Erythroblast (primary cell): ENCODE results near the gene TRPM4.
A peak's percentile ranks its signal among the peaks of the same experiment; 100 is the strongest.

Source experiments
- DNase-seq, 2 experiments: peaks; one replicate each; lab custom pipeline; 2025; lab: John Stamatoyannopoulos, UW
- GATA1 ChIP-seq: IDR thresholded peaks from 2 replicates; pipeline ENCODE4 v1.6.1; 2011; ENCODE audit warnings: low read depth, mild to moderate bottlenecking, control low read depth, low read length, moderate library complexity
- POLR2A ChIP-seq: IDR thresholded peaks from 2 replicates; pipeline ENCODE4 v1.6.1; 2011; ENCODE audit warnings: mild to moderate bottlenecking, low read length

TRPM4 gene

DNA sequence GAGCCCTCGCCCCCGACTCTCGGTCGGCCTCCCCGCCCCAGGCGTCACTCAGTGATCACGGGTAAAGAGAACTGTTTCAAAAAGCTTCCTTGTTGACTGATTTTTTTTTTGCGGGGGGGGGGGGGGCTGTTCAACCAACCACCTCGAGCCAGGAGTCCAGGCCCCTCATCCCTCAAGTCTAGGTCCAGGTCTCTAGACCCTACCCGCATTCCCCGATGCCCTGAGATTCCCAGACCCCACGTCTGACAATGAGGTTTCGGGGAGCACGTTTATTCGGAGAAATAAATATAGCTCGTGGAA lies 6.7 kb upstream of the TRPM4 start:
- no peak for DNase-seq
- TF ChIP-seq GATA1 = no peak
- no peak for TF ChIP-seq POLR2A

DNA sequence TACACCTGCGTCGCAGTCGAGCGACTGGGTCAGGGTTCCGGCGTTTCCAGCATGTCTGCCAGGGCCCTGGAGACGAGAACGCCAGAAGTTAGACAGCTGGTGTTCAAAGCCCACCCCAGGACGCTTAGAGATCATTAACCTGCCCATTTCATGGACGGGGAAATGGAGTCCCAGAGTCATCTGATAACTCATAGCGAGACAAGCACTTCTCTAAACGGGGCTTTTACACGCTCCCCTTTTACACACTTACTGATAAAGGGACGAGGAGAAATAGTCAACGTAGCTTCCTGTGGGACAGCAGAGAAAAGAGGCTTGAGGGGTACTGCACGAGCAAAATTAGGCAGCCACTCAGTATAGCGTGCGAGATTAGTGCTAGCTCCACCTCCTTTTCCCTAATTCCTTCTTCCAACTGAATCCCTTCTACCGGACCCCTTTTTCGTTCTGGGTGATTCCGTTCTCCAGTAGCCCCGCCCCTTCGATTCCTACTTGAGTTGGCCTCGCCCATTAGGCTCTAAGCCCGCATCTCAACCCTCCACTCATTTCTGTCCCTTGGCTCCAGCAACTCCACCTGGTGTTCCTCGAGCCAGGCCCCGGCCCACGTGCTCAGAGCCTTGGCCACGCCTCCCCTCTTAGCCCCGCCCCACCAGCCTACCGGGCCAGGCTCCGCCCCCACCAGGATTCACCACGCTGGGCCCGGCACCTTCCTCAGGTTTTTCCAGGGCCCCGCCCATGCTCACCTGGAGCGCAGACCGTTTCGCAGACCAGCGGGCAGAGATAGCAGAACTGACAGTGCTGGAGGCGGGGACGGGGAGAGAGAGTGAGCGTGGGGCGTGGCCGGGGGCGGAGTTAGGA lies 6.1 kb upstream of the TRPM4 start:
- TF ChIP-seq POLR2A (no peak), GATA1 (no peak)
- peak in 1 of 2 experiments; percentile 71 for DNase-seq

DNA sequence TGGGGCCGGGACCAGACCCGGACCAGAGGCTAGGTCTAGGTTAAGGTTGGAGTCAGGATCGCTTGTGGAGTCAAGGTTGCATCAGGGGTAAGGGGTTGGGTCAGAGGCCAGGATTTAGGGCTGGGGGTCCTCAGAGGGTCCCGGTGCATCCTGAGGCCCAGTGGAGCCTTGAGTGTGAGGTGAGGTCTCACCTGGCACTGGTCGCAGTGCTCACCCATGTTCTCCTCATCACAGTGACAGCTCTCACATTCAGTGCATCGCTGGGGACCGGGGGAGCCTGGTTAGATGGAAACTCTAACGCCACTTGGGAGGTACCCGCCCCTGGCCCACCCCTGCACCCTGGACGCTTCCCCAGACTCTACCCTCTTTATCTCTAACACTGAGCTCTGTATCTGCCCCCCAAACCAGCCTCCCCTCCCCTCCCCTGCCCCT lies 5.5 kb upstream of the TRPM4 start:
- TF ChIP-seq GATA1 (no peak), POLR2A (no peak)
- no peak for DNase-seq

DNA sequence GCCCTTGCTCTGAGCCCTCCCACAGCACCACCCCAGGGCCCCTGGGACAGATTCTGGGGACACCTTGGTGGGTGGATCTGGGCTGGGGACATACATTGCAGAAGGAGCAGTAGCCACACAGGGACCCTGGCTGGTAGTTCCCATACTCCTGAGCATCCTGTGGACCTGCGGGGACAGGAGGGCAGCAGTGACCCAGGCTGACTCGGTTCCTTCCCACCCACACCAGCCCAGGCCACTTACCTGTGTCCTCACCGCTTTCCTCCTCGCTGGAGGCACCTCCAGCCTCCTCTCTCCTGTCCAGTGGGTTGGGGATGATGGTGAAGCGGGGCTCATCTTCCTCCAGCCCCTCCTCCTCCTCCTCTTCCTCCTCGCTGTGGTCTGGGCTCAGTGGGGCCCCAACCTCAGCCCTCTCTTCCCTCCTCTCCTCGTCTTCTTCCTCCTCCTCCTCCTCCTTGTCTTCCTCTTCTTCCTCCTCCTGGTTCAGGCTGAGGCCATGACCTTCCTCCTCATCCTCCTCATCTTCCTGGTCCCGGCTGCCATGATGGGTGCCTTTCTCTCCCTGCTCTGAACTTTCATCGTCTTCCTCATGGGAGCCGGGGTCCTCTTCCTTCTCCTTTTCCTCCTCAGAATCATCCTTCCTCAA lies 4.3 kb upstream of the TRPM4 start:
- no peak for DNase-seq

DNA sequence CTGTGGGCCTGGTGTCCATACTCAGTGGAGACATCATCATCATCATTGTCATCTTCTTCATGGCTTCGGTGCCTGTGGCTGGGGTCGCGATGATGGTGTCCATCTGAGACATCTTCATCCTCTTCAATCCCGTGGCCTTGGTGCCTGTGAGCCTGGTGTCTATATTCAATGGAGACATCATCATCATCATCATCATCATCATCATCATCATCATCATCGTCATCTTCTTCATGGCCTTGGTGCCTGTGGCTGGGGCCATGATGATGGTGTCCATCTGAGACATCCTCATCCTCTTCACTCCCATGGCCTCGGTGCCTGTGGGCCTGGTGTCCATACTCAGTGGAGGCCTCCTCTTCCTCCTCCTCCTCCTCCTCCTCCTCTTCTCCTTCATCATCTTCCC lies 3.3 kb upstream of the TRPM4 start:
- TF ChIP-seq POLR2A (no peak), GATA1 (no peak)

More for the DNA sequence above, 4.3 kb upstream of the TRPM4 start:
- no peak for TF ChIP-seq GATA1
- TF ChIP-seq POLR2A = no peak

DNA sequence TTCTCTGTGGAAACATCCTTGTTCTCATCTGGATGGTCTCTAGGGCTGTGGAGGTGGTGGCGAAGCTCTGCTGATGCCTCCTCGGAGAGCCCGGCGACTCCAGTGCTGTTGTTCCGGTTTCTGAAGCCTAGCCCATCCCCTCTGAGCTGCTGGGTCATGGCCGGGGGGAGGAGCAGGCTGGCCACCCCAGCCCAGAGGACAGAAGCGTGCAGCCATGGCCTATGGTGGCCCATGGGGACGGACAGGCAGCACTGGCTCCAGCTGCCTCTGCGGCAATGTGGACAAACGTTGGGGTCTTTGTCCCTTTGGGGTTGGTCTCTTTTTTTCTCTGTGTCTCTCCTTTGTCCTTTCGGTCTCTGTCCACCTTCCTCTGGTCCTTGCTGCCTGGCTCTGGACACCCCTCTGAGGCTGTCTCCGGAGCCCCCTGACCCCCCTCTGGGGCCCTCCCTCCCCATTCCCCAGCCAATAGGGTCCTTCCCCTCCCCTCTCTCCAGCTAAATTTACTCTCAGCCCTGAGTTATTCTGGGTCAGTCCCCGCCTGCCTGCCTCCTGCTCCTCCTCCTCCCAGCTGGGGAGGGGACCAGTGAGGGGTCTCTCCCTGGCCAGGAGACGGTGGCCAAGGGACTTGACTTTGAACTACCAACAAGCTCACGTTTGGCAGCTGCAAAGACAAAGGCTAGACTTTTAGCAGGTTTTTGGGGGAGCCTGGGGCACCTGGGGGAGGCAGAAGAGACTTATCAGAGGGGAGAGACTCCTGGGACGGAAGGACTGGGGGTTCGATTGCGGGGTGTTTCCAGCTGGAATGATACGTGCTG lies 2.4 kb upstream of the TRPM4 start, which contains the start of gene HRC:
TSS of gene HRC (minus strand) at position 392 of the 815 bp plus-strand sequence. CDS start at position 233, 159 bp downstream.
- no peak for DNase-seq
- TF ChIP-seq GATA1 = no peak
- no peak for TF ChIP-seq POLR2A

More for the DNA sequence above, 3.3 kb upstream of the TRPM4 start:
- DNase-seq = no peak

DNA sequence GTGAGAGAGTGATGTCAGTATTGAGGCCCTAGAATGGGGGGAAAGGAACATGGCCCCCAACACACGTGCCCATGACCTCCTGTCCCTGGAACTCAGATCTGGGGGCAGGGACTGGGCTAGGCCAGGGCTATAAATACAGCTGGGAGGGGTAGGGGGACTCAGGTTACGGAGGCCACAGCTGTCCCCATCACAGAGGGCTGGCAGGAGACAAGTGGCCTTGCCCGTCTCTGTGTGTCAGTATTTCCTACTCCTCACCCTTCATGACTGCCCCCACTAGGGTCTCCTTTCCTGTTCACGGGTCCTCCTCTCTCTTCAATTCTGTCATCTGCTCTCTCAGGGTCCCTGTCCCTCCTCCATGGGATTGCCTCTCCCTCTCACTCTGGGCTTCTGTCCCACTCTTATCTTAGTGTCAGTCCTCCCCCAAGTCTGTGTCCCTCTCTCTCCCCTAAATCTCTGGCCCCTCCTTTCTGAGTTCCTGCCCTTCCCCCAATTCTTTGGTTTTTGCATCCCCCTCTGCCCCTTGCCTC lies 1.7 kb upstream of the TRPM4 start:
- DNase-seq = no peak
- no peak for TF ChIP-seq POLR2A
- TF ChIP-seq GATA1 = no peak

DNA sequence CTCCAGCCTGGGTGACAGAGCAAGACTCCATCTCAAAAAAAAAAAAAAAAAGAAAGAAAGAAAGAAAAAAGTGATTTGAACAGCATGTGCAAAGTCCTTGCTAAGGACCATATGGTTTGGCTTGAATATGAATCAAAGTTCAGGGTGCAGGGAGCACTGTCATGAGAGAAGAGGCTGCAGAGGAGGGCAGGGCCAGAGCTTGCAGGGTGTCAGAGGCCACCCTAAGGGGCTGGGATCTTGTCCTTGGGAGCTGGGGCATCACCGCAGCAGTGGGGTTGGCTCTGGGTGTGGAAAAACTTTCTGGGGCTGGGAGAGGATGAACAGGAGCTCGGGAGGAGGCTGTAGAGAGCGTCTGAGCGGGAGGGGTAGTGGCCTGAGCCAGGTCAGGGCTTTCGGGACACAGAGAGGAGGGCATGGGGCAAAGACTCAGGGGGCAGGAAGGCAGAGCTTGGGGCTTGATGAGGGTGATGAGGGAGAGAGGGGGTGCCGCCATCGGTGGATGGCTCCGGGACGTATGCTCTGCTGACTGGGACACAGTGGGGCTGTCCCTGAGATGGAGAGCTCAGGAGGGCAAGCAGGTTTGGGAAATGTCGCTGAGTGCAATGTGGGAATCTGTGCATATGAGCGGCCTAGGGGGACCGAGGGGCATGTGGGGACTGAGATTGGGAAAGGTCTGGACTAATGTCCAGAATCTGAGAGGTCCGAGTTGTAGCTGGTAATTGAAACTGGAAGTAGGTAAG lies 3.0 kb downstream of the TRPM4 start:
- TF ChIP-seq GATA1 (no peak), POLR2A (no peak)
- DNase-seq = no peak

DNA sequence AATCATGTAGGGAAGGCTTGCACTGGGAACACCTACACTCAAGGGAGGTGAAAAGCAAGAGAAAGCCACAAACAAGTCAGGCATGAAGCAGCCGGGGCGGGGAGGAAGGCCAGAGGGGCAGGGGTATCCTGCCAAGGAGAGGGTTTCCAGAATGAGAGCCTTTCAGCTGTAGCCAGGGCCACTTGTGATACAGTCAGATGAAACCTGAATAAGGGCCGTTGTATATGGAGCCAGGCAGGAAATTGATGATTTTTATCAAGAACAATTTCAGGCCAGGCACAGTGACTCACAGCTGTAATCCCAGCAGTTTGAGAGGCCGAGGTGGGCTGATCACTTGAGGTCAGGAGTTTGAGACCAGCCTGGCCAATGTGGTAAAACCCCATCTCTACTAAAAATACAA lies 4.4 kb downstream of the TRPM4 start:
- DNase-seq = no peak
- no peak for TF ChIP-seq POLR2A
- TF ChIP-seq GATA1 = no peak

DNA sequence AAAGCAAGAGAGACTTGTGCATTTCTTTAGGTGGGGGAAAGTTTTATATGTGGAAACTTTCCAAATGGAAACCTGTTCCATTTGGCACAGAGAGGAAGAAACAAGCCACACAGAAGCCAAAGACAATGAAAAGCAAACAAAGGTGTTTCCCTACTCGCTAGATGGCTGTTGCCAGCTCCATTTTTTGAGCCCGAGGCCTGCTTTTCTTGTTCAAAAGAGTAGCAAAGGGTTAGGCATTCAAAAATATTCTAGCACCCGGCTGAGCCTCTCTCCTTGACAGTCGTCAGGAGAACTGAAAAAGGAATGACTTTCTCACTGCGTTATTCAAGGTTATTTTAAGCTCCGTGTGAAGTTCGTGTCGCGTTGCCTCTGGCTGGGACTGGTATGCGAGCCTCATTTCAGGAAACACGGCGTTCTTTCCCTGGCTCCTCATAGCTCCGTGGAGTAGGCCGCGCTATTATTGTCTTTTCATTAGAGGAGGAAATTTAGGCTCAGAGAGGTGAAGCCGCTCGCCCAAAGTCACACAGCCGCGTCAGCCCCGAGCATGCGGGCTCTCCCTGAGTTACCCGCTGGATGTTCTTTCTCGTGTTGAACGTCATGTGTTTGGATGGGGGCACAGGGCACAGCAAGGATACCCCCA lies 7.6 kb downstream of the TRPM4 start:
- no peak for DNase-seq
- TF ChIP-seq POLR2A (no peak), GATA1 (no peak)

DNA sequence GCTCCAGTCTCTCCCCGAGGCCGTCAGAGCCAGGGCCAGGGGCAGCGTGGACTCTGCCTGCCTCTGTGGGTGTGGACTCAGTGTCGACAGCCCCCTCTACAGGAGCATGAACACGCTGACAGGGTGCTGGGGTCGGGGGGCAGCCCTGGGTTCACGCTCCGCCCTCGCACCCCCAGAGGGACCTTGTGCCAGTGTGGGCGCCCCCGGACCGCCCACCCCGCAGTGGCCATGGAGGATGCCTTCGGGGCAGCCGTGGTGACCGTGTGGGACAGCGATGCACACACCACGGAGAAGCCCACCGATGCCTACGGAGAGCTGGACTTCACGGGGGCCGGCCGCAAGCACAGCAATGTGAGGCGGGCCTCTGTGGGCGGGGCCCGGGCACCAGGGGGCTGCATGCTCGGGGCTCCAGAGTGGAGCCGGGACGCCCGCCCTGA lies 8.3 kb downstream of the TRPM4 start:
- no peak for DNase-seq
- TF ChIP-seq POLR2A = no peak
- TF ChIP-seq GATA1 = no peak

DNA sequence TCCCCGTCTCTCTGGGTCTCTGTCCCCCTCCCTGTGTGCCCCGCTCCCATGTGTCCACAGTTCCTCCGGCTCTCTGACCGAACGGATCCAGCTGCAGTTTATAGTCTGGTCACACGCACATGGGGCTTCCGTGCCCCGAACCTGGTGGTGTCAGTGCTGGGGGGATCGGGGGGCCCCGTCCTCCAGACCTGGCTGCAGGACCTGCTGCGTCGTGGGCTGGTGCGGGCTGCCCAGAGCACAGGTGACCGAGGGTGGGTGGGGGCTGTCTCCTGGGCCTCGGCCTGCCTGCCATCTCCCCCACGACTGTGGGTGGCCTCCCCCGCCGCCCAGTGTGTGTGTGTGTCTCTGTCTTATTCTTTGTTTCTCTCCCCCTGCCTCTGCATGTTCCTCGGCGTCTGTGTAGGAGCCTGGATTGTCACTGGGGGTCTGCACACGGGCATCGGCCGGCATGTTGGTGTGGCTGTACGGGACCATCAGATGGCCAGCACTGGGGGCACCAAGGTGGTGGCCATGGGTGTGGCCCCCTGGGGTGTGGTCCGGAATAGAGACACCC lies 10.3 kb downstream of the TRPM4 start:
- no peak for DNase-seq
- TF ChIP-seq POLR2A (no peak), GATA1 (no peak)
